Measurements from ENCODE around the gene IL1R1. TPM values are rescaled to one million over a fixed set of nuclear protein-coding genes. Genes with fewer than 3 reads are reported as not detected.

The IL1R1 gene
- total RNA-seq, 1 experiment from 2014 or later, result 23.5 TPM

GRCh38 chr2:102194609-102195268 is 52.2 kb downstream of the IL1R1 start:
- H3K9me3 Mint-ChIP-seq (ENCODE audit: unreplicated experiment), result no peaks in the 10 kb centered on the region
- CTCF ChIA-PET, result no interaction called here
- TF ChIP-seq CTCF (IDR thresholded peaks at IDR 0.05; ENCODE audit: insufficient read depth in 1 of 2, low read depth in 1 of 2, low read length in 1 of 2, severe bottlenecking in 1 of 2, unreplicated experiment in 1 of 2), result no peak
- POLR2A ChIA-PET, result no interaction called here
- intact Hi-C loops (cut with micrococcal nuclease; ENCODE audit: unreplicated experiment), result no loop called here
- H3K27ac Mint-ChIP-seq (ENCODE audit: unreplicated experiment), result no peak overlapping the region
- H3K27me3 Mint-ChIP-seq (ENCODE audit: insufficient read depth, unreplicated experiment), result no peaks in the 10 kb centered on the region
- Histone ChIP-seq H3K4me3 (ENCODE audit: low read depth, low read length) (no peak overlapping the region), H3K9me3 (no peaks in the 10 kb centered on the region), H3K27me3 (replicated peaks; ENCODE audit: control insufficient read depth, insufficient read depth, low read length) (no peaks in the 10 kb centered on the region), H3K4me1 (peaks cover 14% of the 10 kb centered on the region), H3K36me3 (ENCODE audit: control insufficient read depth, insufficient read depth, low read length) (no peaks in the 10 kb centered on the region)
- H3K36me3 Mint-ChIP-seq (ENCODE audit: insufficient read depth, unreplicated experiment), result no peaks in the 10 kb centered on the region
- no peak overlapping the region for H3K4me3 Mint-ChIP-seq (ENCODE audit: unreplicated experiment)
- BruUV-seq (replicated peaks), result no TSS peak
- DNase-seq, result no peak
- peaks cover 8% of the 10 kb centered on the region for H3K4me1 Mint-ChIP-seq (ENCODE audit: low read depth, unreplicated experiment)

GRCh38 chr2:102197389-102198137 is 55.0 kb downstream of the IL1R1 start:
- BruUV-seq (replicated peaks), result no TSS peak

DNA sequence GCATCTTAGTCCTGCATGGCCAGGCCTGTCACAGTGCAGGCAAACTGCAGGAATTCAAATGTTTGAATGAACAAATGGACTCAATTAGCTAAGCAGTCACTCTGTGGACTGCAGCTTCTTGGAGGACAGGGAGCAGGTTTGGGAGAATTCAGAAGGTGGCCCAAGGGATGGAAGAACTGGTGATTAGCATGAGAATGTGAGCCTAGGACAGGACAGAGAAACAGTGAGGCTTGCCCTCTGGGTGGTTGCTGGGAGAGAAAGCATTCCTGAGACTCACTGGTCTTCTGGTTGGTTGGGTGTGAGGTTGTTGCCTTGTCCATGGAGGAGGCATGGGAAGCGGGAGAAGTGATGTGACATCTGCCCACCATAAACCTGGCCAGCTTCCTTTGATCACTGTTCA is 58.0 kb downstream of the IL1R1 start:
- no peaks in the 10 kb centered on the region for H3K4me1 Mint-ChIP-seq (ENCODE audit: low read depth, unreplicated experiment)
- CTCF ChIA-PET, result no interaction called here
- H3K9me3 Mint-ChIP-seq (ENCODE audit: unreplicated experiment), result peaks cover 27% of the 10 kb centered on the region
- H3K27me3 Mint-ChIP-seq (ENCODE audit: insufficient read depth, unreplicated experiment), result no peaks in the 10 kb centered on the region
- Histone ChIP-seq H3K9me3 (no peaks in the 10 kb centered on the region), H3K27me3 (replicated peaks; ENCODE audit: control insufficient read depth, insufficient read depth, low read length) (no peaks in the 10 kb centered on the region), H3K36me3 (ENCODE audit: control insufficient read depth, insufficient read depth, low read length) (no peaks in the 10 kb centered on the region), H3K4me3 (ENCODE audit: low read depth, low read length) (no peak overlapping the region), H3K4me1 (no peaks in the 10 kb centered on the region)
- H3K27ac Mint-ChIP-seq (ENCODE audit: unreplicated experiment), result no peak overlapping the region
- no TSS peak for BruUV-seq (replicated peaks)
- H3K36me3 Mint-ChIP-seq (ENCODE audit: insufficient read depth, unreplicated experiment), result no peaks in the 10 kb centered on the region
- TF ChIP-seq CTCF (IDR thresholded peaks at IDR 0.05; ENCODE audit: insufficient read depth in 1 of 2, low read depth in 1 of 2, low read length in 1 of 2, severe bottlenecking in 1 of 2, unreplicated experiment in 1 of 2), result no peak
- POLR2A ChIA-PET, result no interaction called here
- no peak for DNase-seq
- H3K4me3 Mint-ChIP-seq (ENCODE audit: unreplicated experiment), result no peak overlapping the region
- intact Hi-C loops (cut with micrococcal nuclease; ENCODE audit: unreplicated experiment), result no loop called here

More at GRCh38 chr2:102197389-102198137, 55.0 kb downstream of the IL1R1 start:
- H3K9me3 Mint-ChIP-seq (ENCODE audit: unreplicated experiment), result no peaks in the 10 kb centered on the region
- no peaks in the 10 kb centered on the region for H3K4me1 Mint-ChIP-seq (ENCODE audit: low read depth, unreplicated experiment)
- ChIA-PET CTCF (interaction anchor here (0.6 kb wide), 1 partner anchor 1108 kb away, joined by 3 read pairs; no protein-coding TSS in a partner anchor), POLR2A (no interaction called here)
- intact Hi-C loops (cut with micrococcal nuclease; ENCODE audit: unreplicated experiment), result no loop called here
- no peaks in the 10 kb centered on the region for H3K27me3 Mint-ChIP-seq (ENCODE audit: insufficient read depth, unreplicated experiment)
- peak overlapping the region; percentile 1 for H3K27ac Mint-ChIP-seq (ENCODE audit: unreplicated experiment)
- no peak for DNase-seq
- no peaks in the 10 kb centered on the region for H3K36me3 Mint-ChIP-seq (ENCODE audit: insufficient read depth, unreplicated experiment)
- H3K27me3 ChIP-seq (replicated peaks; ENCODE audit: control insufficient read depth, insufficient read depth, low read length), result no peaks in the 10 kb centered on the region
- no peaks in the 10 kb centered on the region for H3K4me1 ChIP-seq
- H3K36me3 ChIP-seq (ENCODE audit: control insufficient read depth, insufficient read depth, low read length), result no peaks in the 10 kb centered on the region
- no peak overlapping the region for H3K4me3 ChIP-seq (ENCODE audit: low read depth, low read length)
- no peaks in the 10 kb centered on the region for H3K9me3 ChIP-seq
- H3K4me3 Mint-ChIP-seq (ENCODE audit: unreplicated experiment), result no peak overlapping the region
- no peak for TF ChIP-seq CTCF (IDR thresholded peaks at IDR 0.05; ENCODE audit: insufficient read depth in 1 of 2, low read depth in 1 of 2, low read length in 1 of 2, severe bottlenecking in 1 of 2, unreplicated experiment in 1 of 2)
